HepG2 (cell line): ENCODE results near the gene TBC1D24. TPM values are rescaled to one million over a fixed set of nuclear protein-coding genes. Genes with fewer than 3 reads are reported as not detected.

Source experiments
- DNMT3B ChIP-seq: conservative IDR thresholded peaks from 2 replicates; pipeline ENCODE4 v1.6.1; 2016; ENCODE audit warnings: missing biosample characterization, control low read depth
- NONO ChIP-seq, 2 experiments: fragments of 450-650 bp in 1 of 2; sonication (generic) in 1 of 2; formaldehyde crosslinking in 1 of 2; IDR thresholded peaks in 1 of 2; conservative IDR thresholded peaks in 1 of 2; 2 replicates each; pipeline versions ENCODE4 v1.6.1 to v1.8.0; 2017 to 2022; ENCODE audit warnings: mild to moderate bottlenecking in 1 of 2, missing genetic modification reagents in 1 of 2, moderate library complexity in 1 of 2
- SATB2 ChIP-seq: sonication (generic); formaldehyde crosslinking; IDR thresholded peaks from 2 replicates; pipeline ENCODE4 v1.5.0; 2020; ENCODE audit warnings: missing genetic modification reagents
- SIN3B ChIP-seq: fragments of 150-350 bp; IDR thresholded peaks from 2 replicates; pipeline ENCODE4 v1.6.1; 2014; ENCODE audit warnings: low read length
- SMARCE1 ChIP-seq: fragments of 450-650 bp; IDR thresholded peaks from 2 replicates; pipeline ENCODE4 v1.6.1; 2017; ENCODE audit warnings: borderline replicate concordance
- TCF7L2 ChIP-seq: IDR thresholded peaks from 2 replicates; pipeline ENCODE4 v1.6.1; 2011; ENCODE audit warnings: mild to moderate bottlenecking, low read depth, low read length, moderate library complexity
- ZNF460 ChIP-seq: sonication (generic); formaldehyde crosslinking; IDR thresholded peaks from 2 replicates; pipeline ENCODE4 v1.5.1; 2020; ENCODE audit warnings: missing genetic modification reagents, mild to moderate bottlenecking, borderline replicate concordance
- ZNF629 ChIP-seq: sonication (generic); formaldehyde crosslinking; conservative IDR thresholded peaks from 2 replicates; pipeline ENCODE4 v1.5.0; 2020; ENCODE audit warnings: missing genetic modification reagents
- ZSCAN20 ChIP-seq: sonication (generic); formaldehyde crosslinking; IDR thresholded peaks from 2 replicates; pipeline ENCODE4 v1.4.0; 2020; ENCODE audit warnings: missing genetic modification reagents, mild to moderate bottlenecking, borderline replicate concordance
- ZSCAN30 ChIP-seq: sonication (generic); formaldehyde crosslinking; IDR thresholded peaks from 2 replicates; pipeline ENCODE4 v1.5.0; 2020; ENCODE audit warnings: mild to moderate bottlenecking, missing genetic modification reagents
- polyA plus RNA-seq, 8 experiments: library from polyadenylated mRNA; depleted of rRNA in 3 of 8; stranded (reverse) in 7 of 8; unstranded in 1 of 8; fragments of >200 nt; fragmentation: Illumina TruSeq in 4 of 8; extraction: Trizol in 4 of 8; gene quantifications; 2 replicates each; pipeline versions ENCODE4 v1.2.1 to v1.2.3, GENCODE V29; 2011 to 2016; ENCODE audit warnings: low read depth in 4 of 8, missing spikeins in 1 of 8, mixed read lengths in 1 of 8; ENCODE audit not compliant: insufficient read depth in 1 of 8
- total RNA-seq, 5 experiments: library from RNA; depleted of rRNA; stranded (reverse); fragments of >200 nt; fragmentation: Illumina TruSeq; extraction: Trizol; gene quantifications; 2 replicates each; pipeline ENCODE4 v1.2.3, GENCODE V29; 2016; ENCODE audit warnings: low read depth in 1 of 5
- TF ChIP-seq, protein P1 (sequence below): sonication (generic); formaldehyde crosslinking; IDR thresholded peaks from 2 replicates; pipeline ENCODE4 v1.5.1; 2020; ENCODE audit warnings: mild to moderate bottlenecking, missing genetic modification reagents, borderline replicate concordance
- TF ChIP-seq, protein P2 (sequence below), 2 experiments: fragments of 450-650 bp in 1 of 2; sonication (generic) in 1 of 2; formaldehyde crosslinking in 1 of 2; IDR thresholded peaks; 2 replicates each; pipeline versions ENCODE4 v1.6.1 to v1.8.0; 2016 to 2022; ENCODE audit warnings: antibody characterized with exemption in 1 of 2, mild to moderate bottlenecking in 1 of 2, missing genetic modification reagents in 1 of 2

TBC1D24 gene
- total and polyA plus RNA-seq, 2 of the 13 experiments (the other 11 are each of a cell fraction or from before 2014, with no cell fraction given), result 7.7 to 13.7 TPM

DNA sequence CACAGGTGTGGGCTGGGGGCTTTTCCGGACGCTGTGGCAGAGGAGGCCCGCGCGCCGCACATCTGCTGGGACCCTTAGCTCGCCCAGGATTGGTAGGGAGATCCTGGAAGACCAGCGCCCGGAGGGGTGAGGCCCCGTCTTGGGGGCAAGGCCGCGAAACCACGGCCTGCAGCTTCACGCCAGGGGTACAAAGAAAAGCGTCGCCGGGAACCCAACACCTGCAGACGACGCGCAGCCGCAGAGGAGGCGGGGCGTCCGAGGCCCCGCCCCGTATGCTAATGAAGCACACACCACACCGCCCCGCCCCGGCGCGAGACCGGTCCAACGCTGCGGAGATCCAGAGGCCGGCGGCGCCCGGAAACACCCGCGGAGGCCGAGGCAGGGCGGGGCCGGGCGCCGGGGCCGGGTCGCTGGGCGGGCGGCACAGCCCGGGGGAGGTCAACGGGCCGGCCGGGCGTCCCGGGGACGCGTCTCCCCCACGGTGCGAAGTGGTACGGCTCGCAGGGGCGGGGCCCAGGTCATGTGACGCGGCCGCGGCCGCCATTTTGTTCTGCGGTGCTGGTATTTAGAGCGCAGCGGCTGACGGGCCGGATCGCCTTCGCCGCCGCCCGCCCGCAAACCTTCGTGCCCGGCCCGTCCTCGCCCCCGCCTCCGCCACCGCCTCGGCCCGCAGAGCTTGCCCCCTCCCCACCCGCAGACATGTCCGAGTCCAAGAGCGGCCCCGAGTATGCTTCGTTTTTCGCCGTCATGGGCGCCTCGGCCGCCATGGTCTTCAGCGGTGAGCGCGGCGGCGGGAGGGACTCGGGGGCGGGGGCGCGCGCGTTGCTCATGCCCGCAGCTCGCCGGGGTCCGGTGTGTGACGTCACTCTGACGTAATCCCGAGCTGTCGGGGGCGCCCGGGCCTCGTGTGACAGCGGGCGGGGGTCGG lies 38.7 kb downstream of the TBC1D24 start, which contains the start of gene ATP6V0C (continued):
- TF ChIP-seq, protein P1, sequence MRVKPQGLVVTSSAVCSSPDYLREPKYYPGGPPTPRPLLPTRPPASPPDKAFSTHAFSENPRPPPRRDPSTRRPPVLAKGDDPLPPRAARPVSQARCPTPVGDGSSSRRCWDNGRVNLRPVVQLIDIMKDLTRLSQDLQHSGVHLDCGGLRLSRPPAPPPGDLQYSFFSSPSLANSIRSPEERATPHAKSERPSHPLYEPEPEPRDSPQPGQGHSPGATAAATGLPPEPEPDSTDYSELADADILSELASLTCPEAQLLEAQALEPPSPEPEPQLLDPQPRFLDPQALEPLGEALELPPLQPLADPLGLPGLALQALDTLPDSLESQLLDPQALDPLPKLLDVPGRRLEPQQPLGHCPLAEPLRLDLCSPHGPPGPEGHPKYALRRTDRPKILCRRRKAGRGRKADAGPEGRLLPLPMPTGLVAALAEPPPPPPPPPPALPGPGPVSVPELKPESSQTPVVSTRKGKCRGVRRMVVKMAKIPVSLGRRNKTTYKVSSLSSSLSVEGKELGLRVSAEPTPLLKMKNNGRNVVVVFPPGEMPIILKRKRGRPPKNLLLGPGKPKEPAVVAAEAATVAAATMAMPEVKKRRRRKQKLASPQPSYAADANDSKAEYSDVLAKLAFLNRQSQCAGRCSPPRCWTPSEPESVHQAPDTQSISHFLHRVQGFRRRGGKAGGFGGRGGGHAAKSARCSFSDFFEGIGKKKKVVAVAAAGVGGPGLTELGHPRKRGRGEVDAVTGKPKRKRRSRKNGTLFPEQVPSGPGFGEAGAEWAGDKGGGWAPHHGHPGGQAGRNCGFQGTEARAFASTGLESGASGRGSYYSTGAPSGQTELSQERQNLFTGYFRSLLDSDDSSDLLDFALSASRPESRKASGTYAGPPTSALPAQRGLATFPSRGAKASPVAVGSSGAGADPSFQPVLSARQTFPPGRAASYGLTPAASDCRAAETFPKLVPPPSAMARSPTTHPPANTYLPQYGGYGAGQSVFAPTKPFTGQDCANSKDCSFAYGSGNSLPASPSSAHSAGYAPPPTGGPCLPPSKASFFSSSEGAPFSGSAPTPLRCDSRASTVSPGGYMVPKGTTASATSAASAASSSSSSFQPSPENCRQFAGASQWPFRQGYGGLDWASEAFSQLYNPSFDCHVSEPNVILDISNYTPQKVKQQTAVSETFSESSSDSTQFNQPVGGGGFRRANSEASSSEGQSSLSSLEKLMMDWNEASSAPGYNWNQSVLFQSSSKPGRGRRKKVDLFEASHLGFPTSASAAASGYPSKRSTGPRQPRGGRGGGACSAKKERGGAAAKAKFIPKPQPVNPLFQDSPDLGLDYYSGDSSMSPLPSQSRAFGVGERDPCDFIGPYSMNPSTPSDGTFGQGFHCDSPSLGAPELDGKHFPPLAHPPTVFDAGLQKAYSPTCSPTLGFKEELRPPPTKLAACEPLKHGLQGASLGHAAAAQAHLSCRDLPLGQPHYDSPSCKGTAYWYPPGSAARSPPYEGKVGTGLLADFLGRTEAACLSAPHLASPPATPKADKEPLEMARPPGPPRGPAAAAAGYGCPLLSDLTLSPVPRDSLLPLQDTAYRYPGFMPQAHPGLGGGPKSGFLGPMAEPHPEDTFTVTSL (CRISPR knock-in tag), result no peak
- TF ChIP-seq ZSCAN20 (peak; percentile 5; the same call in 1 of the 2 replicates), ZSCAN30 (CRISPR knock-in tag) (no peak), SATB2 (no peak), ZNF460 (CRISPR knock-in tag) (no peak), NONO (IDR thresholded peaks at IDR 0.05) (no peak), NONO (CRISPR knock-in tag; conservative IDR thresholded peaks at IDR 0.05) (peak; percentile 58), ZNF629 (no peak), TCF7L2 (no peak), SIN3B (no peak), SMARCE1 (no peak), DNMT3B (CRISPR knock-in tag) (no peak)
- TF ChIP-seq, protein P2, sequence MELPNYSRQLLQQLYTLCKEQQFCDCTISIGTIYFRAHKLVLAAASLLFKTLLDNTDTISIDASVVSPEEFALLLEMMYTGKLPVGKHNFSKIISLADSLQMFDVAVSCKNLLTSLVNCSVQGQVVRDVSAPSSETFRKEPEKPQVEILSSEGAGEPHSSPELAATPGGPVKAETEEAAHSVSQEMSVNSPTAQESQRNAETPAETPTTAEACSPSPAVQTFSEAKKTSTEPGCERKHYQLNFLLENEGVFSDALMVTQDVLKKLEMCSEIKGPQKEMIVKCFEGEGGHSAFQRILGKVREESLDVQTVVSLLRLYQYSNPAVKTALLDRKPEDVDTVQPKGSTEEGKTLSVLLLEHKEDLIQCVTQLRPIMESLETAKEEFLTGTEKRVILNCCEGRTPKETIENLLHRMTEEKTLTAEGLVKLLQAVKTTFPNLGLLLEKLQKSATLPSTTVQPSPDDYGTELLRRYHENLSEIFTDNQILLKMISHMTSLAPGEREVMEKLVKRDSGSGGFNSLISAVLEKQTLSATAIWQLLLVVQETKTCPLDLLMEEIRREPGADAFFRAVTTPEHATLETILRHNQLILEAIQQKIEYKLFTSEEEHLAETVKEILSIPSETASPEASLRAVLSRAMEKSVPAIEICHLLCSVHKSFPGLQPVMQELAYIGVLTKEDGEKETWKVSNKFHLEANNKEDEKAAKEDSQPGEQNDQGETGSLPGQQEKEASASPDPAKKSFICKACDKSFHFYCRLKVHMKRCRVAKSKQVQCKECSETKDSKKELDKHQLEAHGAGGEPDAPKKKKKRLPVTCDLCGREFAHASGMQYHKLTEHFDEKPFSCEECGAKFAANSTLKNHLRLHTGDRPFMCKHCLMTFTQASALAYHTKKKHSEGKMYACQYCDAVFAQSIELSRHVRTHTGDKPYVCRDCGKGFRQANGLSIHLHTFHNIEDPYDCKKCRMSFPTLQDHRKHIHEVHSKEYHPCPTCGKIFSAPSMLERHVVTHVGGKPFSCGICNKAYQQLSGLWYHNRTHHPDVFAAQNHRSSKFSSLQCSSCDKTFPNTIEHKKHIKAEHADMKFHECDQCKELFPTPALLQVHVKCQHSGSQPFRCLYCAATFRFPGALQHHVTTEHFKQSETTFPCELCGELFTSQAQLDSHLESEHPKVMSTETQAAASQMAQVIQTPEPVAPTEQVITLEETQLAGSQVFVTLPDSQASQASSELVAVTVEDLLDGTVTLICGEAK (IDR thresholded peaks at IDR 0.05), result no peak
- TF ChIP-seq, protein P2 (CRISPR knock-in tag; IDR thresholded peaks at IDR 0.05), result peak; percentile 41
